CD4-positive, alpha-beta T cell treated with Interleukin-6 at 100 ng/mL for 8 hours (primary cell): Measurements from ENCODE around the gene LOXL1.

Experiments used
- DNase-seq: peaks from one replicate; pipeline ENCODE4 v3.0.0-alpha.2; 2020; ENCODE audit warnings: mixed read lengths, low spot score

Gene LOXL1

DNA sequence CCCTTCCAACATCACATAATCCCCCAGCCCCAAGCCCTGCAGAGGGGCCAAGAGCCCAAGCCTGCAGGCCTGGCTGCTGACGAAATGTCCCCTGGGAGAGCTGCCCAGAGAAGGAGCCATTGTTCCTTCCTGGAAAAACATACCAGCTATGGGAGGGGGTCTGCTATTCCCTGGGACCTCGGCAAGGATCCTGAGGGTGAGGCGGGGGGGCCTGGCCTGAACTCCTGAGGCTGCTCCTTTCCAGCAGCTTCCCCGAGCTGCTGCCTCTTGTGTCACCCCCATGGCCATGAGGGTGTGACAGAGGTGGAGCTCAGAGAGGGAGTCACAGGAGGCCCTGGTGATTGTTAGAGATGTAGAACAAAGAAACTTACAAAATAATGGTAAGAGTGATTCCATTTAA, 12.9 kb downstream of the LOXL1 start:
- DNase-seq: no peak

DNA sequence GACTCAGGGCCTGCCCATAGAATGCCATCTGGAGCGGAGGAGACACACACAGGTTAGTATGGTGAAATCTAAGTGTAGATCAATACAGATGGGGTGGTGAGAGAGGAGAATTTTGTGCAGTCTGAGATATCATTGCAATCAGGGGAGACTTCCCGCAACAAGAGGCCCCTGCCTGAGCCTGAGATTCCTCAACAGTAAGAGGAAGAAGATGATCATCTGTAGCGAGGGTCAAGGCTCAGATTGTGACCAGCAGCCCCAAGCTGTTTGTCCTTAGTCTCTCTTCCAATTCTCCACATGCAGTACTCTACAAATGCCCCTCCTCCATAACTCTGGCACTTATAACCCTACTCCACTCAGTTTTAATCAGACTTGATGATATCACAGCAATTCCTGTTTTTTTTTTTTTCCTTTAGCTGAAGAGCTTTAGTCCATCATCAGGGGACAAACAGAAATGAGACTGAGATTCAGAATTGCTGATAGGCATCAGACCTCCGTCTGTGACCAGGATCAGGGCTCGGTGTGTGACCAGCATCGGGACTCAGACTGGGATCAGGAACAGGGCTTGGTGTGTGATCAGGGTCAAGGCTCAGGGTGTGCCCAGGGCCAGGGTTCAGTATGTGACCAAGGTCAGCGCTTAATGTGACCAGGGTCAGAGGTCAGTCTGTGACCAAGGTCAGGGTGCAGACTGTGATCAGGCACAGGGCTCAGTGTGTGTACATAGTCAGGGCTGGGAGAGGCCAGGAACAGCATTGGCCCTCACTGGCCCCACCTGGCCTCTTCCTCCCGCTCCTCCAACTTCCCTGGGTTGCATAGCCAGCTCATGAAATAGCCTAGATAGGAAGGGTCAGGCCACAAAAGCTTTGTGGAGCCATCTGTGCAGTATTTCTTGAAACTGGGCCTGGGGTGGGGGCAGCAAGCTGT, 14.1 kb downstream of the LOXL1 start:
- DNase-seq: no peak

DNA sequence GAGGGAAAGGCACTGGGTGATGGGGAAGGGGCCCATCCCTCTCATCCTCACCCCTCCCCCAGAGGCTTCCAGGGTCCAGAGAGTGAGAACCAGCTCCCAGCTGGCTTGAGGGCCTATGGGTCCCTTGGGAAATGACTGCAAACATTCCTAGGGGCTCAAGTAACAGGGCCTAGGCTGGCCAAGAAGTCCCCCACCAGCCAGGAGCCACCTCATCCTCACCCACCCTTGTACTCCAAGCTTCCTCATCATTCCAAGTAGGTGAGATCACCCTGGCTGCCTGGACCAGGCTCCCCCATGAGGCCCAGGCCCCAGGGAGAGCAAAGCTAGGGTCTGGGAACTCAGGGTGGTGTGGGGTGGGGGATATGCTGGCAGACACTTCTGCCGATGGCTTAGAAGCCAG, 14.8 kb downstream of the LOXL1 start:
- DNase-seq: no peak

DNA sequence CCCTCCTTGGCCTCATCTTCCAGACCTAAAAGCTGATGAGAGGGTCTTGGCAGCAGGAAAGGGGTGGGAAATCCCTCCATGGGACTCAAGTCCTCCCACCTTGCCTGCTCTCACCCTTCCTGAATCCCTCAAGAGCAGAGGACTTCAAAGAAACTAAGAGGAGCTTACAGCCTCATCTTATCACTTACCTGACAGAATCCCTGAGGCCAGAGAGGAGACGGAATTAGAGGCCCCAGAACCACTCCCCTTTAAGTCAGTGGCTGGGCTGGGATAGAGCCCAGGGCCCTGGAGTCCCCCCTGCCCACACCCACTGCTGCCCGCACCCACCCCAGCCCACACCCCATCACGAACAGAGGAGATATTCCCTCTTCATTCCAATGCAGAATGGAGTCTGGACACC, 15.2 kb downstream of the LOXL1 start:
- DNase-seq: no peak

DNA sequence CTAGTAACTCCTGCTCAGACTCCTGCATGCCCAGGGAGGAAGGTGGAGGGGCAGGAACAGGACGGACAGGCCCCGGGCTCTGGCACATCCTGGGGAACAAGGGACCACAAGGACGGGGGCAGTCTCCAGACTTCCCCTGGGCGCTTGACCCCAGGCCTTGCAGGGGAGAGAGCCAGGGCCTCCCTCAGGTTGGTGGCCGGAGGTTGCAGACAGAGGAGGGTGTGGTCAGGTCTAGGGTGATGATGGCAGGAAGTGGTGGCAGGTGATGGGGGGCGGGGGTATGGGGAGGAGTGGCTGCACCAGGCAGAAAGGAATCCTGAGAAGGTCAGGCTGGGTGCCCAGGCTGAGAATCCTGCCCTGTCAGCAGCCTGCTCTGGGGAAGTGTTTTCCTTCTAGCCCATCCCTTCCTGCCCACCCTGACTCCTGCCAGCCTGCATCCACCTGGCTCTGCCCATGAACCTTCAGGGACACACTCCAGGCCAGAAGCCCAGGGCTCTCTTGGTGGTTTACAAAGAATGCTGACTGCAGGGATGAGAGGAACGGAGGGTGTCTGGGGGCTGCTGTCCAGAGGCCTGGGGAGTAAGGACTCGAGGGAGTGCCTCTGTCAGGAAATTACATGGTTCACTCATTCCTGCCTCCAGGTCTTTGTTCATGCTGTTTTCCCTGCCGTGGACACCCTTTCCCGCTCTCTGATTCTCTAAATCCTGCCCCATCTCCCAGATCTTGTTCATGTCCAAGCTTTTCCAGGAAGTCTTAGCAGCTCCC, 15.8 kb downstream of the LOXL1 start:
- peak; percentile 19 for DNase-seq

DNA sequence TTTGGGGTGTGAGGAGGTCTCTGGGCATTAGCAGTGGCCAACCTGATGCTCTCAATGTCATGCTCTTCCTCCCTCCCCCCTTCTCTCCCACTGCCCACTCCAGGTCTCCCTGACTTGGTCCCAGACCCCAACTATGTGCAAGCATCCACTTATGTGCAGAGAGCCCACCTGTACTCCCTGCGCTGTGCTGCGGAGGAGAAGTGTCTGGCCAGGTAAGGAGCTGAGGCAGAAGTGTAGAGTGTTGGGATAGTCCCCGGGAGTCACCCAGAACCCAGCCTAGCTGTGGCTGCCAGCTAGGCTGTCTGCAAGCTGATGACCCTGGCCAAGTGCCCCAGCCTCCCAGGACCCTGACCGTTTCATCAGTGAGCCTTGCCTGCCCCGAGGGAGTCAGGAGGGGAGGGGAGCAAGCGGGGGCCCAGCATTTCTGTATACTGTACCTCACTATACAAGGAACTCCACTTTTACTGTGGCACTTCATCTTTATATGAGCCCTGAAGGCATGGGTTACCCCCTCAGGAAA, 16.5 kb downstream of the LOXL1 start:
- DNase-seq: no peak

DNA sequence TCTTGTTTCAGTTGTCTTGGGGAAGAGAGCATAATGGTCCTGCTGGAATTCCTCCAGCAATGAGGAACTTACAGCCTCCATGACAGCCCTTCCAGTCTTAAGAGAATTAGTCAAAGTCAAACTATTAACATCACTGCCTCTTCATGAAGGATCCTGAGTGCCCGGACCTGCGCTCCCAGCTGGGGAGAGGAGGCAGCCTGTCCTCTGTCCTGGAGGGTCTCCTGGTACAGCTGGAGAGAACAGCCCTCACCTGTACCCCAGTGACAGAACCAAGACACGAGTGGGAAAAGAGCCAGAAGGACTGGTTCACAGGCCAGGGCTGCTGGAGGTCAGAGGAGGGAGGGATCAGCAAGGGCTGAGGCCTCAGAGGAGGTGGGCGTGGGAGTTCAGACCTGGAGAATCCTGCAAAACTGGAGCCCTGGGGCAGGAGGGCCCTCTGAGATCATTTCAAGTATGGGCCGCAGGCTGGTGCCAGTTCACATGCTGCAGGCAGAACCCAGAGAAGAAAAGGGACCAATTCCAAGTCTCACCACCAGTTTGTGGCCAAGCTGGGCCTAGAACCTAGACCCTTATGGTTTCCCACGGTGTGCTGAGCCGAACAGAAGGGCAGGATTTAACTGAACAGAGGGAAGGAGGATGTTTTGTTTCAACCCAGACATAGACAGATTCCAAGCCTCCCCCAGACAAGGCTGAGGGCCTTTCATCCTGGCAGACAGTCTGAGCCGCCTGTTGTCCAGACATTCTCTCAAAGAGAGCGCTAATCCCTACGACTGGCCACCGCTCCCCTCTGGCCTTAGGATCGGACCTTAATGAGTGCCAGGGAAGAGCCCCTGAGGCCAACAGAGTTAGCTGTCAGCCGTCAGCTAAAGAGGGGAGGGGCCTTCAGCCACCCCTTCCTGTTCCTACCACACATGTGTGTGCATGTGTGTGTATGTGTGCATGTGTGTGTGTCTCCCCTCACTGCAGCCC, 18.2 kb downstream of the LOXL1 start:
- DNase-seq: no peak

DNA sequence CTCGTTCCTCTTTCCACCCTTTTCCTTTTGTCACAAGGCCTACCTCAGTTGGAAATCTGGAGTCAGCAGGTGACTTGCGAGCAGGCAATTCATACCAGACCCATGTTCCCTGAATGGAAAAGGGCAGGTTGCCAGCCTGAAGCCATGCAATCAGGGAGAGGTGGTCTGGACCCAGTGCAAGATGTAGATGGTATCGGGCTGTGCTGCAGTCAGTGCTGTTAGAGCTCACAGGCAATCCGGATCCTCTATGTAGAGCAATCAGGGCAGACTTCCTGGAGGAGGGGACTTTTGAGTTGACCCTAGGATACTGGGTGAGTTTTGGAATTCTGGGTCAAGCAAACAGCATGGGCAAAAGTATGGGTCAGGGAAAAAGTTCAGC, 18.9 kb downstream of the LOXL1 start:
- DNase-seq: no peak

DNA sequence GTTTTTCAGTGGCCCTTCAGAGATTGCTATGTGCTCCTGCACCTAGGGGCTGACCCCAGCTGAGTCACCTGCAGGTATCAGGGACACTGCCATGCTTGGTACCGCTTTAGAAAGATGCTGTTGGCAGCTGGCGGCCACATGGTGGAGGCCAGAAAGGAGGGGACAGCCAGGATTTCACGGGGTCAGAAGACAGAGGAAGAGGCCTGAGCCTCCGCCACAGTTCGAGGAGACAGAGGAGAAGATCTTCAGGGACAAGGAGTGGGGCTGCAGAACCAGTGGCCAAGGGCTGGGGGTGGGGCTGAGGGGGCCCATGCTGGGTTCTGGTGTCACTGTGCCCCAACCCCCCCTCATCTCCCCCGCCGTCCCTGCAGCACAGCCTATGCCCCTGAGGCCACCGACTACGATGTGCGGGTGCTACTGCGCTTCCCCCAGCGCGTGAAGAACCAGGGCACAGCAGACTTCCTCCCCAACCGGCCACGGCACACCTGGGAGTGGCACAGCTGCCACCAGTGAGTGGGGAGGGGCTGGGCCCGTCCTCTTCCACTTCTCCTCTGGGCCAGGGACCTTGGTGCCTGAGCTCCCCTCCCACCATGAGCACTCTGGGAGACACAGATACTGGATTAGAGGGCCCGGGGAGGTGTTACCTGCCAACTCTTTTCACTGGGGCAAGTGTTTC, 19.9 kb downstream of the LOXL1 start:
- no peak for DNase-seq

DNA sequence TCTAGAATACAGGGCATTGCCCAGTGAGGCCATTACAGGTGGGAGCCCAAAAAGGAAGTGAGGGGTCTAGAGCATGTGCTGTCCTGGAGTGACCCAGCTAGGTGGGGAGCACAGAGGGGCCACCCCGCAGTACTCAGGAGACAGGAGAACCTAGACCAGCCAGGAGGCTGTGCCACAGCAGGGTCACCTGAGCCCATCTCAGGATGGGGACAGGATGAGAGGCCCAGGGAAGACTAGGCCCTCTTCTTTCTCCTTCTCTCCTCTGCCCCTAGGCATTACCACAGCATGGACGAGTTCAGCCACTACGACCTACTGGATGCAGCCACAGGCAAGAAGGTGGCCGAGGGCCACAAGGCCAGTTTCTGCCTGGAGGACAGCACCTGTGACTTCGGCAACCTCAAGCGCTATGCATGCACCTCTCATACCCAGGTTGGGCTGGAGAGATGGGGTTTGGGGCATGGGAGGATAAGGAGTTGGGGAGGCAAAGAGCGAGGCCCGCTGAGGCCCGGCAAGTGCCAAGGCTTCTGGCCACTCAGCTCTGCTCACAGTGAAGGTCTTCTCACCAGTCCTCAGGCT, 20.6 kb downstream of the LOXL1 start:
- no peak for DNase-seq

DNA sequence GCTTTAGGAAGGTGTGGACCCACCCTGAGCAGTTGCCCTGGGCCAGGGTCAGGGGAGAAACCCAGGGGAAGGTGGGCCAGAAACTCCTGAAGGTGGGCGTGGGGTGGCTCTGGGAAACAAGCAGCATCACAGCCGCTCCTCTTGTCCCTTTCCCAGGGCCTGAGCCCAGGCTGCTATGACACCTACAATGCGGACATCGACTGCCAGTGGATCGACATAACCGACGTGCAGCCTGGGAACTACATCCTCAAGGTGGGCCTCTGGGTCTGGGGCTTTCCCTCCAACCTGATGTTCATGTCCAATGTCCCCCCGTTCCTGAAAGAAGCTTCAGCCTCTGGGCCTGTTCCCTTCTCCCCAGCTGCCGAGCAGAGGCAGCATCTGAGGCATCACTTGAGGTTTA, 21.4 kb downstream of the LOXL1 start:
- no peak for DNase-seq

DNA sequence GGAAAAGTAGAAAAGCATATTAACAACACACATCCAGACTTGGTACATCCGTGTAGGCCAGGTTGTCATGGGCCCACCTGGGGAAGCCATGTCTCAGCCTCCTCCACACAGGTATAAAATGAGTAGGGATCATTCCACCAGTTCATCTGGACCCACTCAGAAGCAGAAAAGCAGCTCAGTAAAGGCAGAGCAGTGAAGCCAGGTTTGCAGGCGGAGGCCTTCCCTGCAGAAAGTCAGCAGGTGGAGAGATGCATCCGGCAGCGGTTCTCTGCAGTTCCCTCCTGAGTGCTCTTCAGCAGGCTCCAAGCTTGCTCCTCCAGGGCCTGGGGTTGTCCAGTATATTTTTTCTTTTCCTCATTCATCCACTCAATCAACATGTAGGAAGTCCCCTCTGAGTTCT, 22.1 kb downstream of the LOXL1 start:
- no peak for DNase-seq

DNA sequence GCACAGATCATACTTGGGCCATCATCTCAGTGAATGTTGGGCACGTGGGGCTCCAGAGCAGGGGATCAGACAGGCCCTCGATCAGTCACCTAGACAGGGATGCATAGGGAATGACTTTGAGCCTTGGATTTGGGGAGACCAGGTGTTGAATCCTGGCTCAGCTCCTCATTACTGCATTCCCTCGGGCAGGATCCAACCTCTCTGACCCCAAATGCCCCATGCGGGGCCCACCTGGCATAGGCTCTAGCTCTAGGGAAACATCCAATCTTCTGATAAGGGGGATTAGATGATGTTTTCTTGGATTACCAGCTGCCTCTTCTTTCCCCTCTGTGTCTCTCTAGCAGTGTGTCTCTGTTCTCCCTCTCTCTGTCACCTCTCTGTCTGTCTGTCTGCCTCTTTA, 22.7 kb downstream of the LOXL1 start:
- no peak for DNase-seq

DNA sequence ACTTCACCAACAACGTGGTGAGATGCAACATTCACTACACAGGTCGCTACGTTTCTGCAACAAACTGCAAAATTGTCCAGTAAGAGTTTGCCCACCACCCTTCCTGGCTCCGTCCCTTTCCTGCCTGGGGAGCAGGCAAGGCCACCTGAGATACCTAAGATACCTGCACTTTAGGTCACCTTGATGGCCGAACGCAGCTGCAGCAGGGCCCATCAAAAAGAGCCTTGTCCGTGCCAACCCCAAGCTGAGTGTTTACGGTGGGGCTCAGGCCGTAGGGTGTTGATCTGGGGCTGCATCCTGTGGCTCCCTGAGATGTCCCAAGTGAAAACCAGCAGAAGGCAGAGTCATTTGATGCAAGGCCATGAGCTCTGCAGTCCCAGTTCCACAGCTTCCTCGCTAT, 23.2 kb downstream of the LOXL1 start:
- no peak for DNase-seq

DNA sequence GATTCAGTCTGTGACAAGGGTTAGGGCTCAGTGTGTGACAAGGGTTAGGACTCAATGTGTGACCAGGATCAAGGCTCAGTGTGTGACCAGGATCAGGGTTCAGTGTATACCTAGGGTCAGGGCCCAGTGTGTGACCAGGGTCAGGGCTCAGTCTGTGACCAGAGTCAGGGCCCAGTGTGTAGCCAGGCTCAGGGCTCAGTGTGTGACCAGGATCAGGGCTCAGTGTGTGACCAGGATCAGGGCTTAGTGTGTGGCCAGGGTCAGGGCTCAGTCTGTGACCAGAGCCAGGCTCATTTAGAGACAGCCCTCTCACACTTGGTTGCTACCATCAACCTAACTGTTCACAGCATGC, 24.2 kb downstream of the LOXL1 start:
- no peak for DNase-seq

DNA sequence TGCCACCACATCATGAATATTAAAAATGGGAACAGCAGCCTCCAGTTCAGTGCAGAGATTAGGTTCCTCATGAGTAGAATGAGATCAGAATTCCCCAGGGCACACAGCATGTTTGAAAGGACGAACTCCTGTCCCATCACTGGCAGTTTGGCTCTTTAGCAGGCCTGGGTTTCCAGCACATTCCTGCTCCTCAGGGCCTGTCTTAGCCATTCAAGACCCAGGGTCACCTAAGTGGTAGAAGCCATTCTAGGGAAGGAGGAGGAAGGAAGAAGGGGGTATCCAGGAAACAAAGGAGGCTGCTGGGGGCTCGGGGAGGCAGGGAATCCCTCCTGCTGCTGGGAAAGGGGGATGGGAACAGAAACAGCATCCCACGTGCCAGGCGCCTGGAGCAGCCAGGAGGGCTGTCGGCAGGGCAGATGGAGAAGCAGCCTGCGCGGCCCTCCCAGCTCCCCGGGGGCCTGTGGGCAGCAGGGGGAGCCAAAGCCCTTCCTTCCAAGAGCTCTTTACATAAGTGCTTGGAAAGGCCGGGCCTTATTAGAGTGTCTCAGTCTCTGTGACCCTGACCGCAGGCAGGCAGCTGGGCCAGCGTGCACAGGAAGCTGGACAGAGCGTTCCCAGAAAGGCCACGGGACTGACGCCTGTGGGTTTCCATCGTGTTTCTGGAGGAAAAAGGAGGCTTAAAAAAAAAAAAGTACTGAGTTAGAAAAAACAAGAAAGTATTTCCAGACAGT, 24.7 kb downstream of the LOXL1 start:
- DNase-seq: peak; percentile 70

DNA sequence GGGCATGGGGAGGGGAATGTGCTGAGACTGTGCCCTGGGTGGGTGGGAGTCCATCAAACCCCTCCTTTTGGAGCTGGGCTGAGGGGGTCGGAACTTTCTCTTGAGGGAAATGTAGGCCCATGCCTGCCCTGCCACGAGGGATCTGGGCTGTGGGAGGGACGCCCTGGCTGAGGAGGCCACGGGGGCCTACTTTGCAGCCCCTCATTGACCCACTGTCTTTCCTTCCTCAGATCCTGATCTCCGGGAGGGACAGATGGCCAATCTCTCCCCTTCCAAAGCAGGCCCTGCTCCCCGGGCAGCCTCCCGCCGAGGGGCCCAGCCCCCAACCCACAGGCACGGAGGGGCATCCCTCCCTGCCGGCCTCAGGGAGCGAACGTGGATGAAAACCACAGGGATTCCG, 25.3 kb downstream of the LOXL1 start:
- no peak for DNase-seq

DNA sequence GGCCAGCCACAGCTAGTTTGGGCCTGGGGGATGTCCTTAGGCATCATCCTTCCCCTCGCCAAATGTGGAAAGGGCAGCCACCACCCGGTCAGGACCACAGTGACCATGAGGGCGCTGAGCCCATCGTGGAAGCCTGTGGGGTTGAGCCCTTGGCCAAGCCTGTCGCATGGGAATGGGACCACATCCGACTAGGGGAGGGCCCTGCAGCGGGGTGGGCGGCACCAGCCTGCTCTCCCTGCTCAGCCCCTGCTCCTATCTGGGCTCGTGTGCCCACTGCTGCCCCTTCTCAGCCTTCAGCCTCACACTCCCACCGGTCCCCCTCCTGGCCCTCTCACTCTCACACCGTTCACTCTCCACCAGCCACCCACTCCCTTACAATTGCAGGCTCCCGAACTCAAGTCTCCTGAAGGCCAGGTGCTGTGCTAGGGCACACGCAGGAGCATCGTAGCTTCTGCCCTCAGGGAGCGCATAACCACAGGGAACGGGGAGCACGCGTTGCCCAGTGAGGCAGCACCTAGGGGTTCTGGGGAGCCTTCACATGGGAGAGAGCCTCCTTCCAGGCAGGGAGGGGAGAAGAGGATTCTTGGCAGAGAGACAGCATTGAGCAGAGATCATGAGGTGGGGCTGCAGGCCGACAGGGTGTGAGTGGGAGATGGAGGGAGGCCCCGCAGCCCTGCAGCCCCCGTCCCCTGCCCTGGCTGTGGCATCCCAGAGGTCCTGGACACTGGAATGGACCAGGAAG, 26.1 kb downstream of the LOXL1 start:
- no peak for DNase-seq

DNA sequence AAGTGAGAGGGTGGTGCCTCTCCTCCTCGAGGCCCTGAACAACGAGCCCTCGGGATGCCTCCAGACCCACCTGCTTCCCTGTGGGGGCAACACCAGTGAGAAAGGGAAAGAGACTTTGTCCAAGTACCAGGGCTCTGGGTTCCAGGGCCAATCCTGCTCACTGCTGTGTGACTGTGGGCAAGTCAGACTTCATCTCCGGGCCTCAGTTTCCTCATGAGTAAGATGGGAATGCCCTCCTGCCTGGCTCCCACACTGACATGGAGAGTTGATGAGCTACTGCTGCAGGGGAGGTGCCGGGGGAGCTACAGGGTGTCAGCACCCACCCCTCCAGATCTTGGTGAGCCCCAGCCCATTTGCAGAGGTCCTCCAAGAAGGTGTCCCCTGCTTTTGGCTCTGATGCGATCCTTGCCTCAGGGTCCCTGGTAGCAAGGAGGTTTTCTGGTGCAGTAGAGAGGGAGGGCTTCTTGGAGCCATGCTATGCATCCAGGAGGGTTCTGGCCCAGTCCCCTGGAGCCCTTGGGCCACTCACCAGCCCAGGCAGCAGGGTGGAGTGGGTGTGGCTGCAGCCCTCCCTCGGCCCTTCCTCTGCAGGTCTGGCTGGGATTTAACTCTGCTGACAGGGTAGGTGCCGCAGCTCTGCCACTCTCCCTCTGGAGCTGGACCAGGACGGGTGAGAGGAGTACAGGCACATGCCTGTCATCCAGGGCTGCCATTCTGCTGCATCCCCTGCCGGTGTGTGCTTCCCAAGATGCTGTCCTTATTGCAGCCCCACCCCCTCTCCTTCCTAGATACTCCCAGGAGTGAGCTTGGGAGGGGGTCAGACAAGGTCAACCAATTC, 26.9 kb downstream of the LOXL1 start:
- no peak for DNase-seq
